Esophagus squamous epithelium (tissue), 4 donors: ENCODE measurements around the gene CAMKMT.

Experiments used
- POLR2A ChIP-seq, 4 donors: fragments of 450-650 bp; IDR thresholded peaks; one replicate each; pipeline ENCODE4 v1.6.1; 2017; ENCODE audit warnings: antibody characterized with exemption in 4 of 4, mild to moderate bottlenecking in 4 of 4, moderate library complexity in 3 of 4
- TF ChIP-seq, protein P1 (sequence below), 6 experiments: fragments of 450-650 bp in 4 of 6; fragments of 200-600 bp in 2 of 6; sonication (generic) in 2 of 6; IDR thresholded peaks; one replicate each; pipeline ENCODE4 v1.5.1; 2016 to 2019; ENCODE audit warnings: antibody characterized with exemption in 6 of 6, mild to moderate bottlenecking in 4 of 6, moderate library complexity in 4 of 6

DNA sequence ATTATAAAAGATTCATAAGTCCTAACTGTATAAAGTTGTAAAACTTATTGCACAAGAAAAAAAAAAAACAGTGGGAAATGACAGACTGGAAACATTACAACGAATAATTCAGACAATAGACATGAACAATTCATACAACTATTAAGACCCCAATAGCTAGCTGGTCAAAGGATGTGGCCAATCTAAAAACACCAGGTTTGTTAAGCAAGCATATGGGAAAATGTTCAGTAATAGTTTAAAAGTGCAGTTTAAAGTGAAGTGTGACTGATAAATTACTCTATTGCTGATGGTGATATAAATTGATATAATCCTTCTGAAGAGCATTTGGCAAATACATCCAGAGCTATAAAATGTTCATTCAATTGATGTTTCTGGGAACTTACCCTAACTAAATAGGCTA, 289.0 kb downstream of the CAMKMT start:
- no peak for TF ChIP-seq POLR2A (IDR thresholded peaks at IDR 0.05)
- TF ChIP-seq, protein P1, sequence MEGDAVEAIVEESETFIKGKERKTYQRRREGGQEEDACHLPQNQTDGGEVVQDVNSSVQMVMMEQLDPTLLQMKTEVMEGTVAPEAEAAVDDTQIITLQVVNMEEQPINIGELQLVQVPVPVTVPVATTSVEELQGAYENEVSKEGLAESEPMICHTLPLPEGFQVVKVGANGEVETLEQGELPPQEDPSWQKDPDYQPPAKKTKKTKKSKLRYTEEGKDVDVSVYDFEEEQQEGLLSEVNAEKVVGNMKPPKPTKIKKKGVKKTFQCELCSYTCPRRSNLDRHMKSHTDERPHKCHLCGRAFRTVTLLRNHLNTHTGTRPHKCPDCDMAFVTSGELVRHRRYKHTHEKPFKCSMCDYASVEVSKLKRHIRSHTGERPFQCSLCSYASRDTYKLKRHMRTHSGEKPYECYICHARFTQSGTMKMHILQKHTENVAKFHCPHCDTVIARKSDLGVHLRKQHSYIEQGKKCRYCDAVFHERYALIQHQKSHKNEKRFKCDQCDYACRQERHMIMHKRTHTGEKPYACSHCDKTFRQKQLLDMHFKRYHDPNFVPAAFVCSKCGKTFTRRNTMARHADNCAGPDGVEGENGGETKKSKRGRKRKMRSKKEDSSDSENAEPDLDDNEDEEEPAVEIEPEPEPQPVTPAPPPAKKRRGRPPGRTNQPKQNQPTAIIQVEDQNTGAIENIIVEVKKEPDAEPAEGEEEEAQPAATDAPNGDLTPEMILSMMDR (IDR thresholded peaks at IDR 0.05) = no peak
